CD8-positive, alpha-beta memory T cell (primary cell): ENCODE results near the gene GGT1. TPM values are rescaled to one million over a fixed set of nuclear protein-coding genes. Genes with fewer than 3 reads are reported as not detected.
"Not testable (repeated sequence)": the region's sequence is repeated elsewhere in the genome, so short reads cannot be mapped to it uniquely, and the experiment has no call there.

ENCODE experiments used
- CTCF ChIA-PET: fragments of 350-600 bp; sonication (Branson Sonifier 250); formaldehyde crosslinking; loops from one replicate; lab custom pipeline; 2021; ENCODE audit warnings: antibody characterized with exemption; lab: Charles Lee
- POLR2A ChIA-PET: fragments of 350-600 bp; sonication (Branson Sonifier 250); formaldehyde crosslinking; loops from one replicate; lab custom pipeline; 2021; ENCODE audit warnings: antibody characterized with exemption; lab: Charles Lee
- DNase-seq, 5 donors: peaks; one replicate each; pipeline versions ENCODE4 v3.0.0 to v3.0.0-alpha.2; 2020 to 2022; ENCODE audit warnings: mixed read lengths in 1 of 5
- H3K27ac ChIP-seq: one replicate; pipeline ENCODE4 v1.7.0; 2013; ENCODE audit warnings: low read depth, mild to moderate bottlenecking, low read length, moderate library complexity
- H3K27me3 ChIP-seq: 2 replicates; pipeline ENCODE4 v1.7.0; 2013; ENCODE audit warnings: low read length, mild to moderate bottlenecking; ENCODE audit not compliant: insufficient read depth, poor library complexity, severe bottlenecking
- H3K36me3 ChIP-seq: 2 replicates; pipeline ENCODE4 v1.7.0; 2013; ENCODE audit warnings: mild to moderate bottlenecking, low read length, moderate library complexity; ENCODE audit not compliant: insufficient read depth
- H3K4me1 ChIP-seq: 2 replicates; pipeline ENCODE4 v1.7.0; 2013; ENCODE audit warnings: mild to moderate bottlenecking, low read length, moderate library complexity; ENCODE audit not compliant: insufficient read depth
- H3K4me3 ChIP-seq: 2 replicates; pipeline ENCODE4 v1.7.0; 2013; ENCODE audit warnings: mild to moderate bottlenecking, low read length
- H3K9me3 ChIP-seq: 2 replicates; pipeline ENCODE4 v1.7.0; 2013; ENCODE audit warnings: mild to moderate bottlenecking, low read length
- H3K27ac Mint-ChIP-seq, 8 donors: one replicate each; pipeline ENCODE4 v1.8.0; 2020 to 2021; ENCODE audit warnings: mixed read lengths in 8 of 8, mild to moderate bottlenecking in 6 of 8, inconsistent platforms in 3 of 8, moderate library complexity in 3 of 8
- H3K27me3 Mint-ChIP-seq, 2 donors: one replicate each; pipeline ENCODE4 v1.8.0; 2020 to 2021; ENCODE audit warnings: mixed read lengths in 2 of 2, mild to moderate bottlenecking in 1 of 2, moderate library complexity in 1 of 2
- H3K36me3 Mint-ChIP-seq, 3 donors: one replicate each; pipeline ENCODE4 v1.8.0; 2020 to 2021; ENCODE audit warnings: mixed read lengths in 3 of 3, inconsistent platforms in 1 of 3, mild to moderate bottlenecking in 1 of 3
- H3K4me1 Mint-ChIP-seq, 3 donors: one replicate each; pipeline ENCODE4 v1.8.0; 2020 to 2021; ENCODE audit warnings: mixed read lengths in 3 of 3, inconsistent platforms in 1 of 3, mild to moderate bottlenecking in 1 of 3
- H3K4me3 Mint-ChIP-seq, 7 donors: one replicate each; pipeline ENCODE4 v1.8.0; 2020 to 2021; ENCODE audit warnings: mixed read lengths in 7 of 7, mild to moderate bottlenecking in 6 of 7, moderate library complexity in 4 of 7, inconsistent platforms in 2 of 7
- H3K9me3 Mint-ChIP-seq, 5 donors: one replicate each; pipeline ENCODE4 v1.8.0; 2020 to 2022; ENCODE audit warnings: mixed read lengths in 5 of 5, mild to moderate bottlenecking in 3 of 5, moderate library complexity in 2 of 5, inconsistent platforms in 1 of 5
- polyA plus RNA-seq: library from polyadenylated mRNA; unstranded; fragments of 300-500 nt; fragmentation: Illumina TruSeq; gene quantifications from one replicate; pipeline ENCODE4 v1.2.3, GENCODE V29; 2021
- total RNA-seq, 2 experiments: library from RNA; stranded (reverse); gene quantifications; one replicate each; pipeline ENCODE4 v1.2.3, GENCODE V29; 2021

GGT1 gene
- total and polyA plus RNA-seq, 3 experiments from 2014 or later: 12.1 to 39.1 (median 36.9) TPM

DNA sequence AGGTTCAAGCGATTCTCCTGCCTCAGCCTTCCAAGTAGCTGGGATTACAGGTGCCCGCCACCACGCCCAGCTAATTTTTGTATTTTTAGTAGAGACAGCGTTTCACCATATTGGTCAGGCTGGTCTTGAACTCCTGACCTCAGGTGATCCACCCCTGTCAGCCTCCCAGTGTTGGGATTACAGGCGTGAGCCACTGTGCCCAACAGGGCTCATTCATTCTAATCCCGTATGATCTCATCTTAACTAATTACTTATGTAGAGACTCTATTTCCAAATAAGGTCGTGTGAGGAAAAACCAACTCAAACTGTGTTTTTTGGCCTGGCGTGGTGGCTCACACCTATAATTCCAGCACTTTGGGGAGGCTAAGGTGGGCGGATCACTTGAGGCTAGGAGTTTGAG lies 5.9 kb upstream of the GGT1 start:
- H3K27me3 Mint-ChIP-seq, H3K27ac Mint-ChIP-seq, H3K4me1 ChIP-seq, H3K9me3 ChIP-seq, H3K36me3 Mint-ChIP-seq, H3K36me3 ChIP-seq, POLR2A ChIA-PET, DNase-seq, CTCF ChIA-PET, H3K27me3 ChIP-seq, H3K27ac ChIP-seq, H3K9me3 Mint-ChIP-seq, H3K4me3 Mint-ChIP-seq, H3K4me3 ChIP-seq: not testable (repeated sequence)
- H3K4me1 Mint-ChIP-seq: peaks cover 5 to 19% (median 8%) of the 10 kb centered on the region in 3 donors

DNA sequence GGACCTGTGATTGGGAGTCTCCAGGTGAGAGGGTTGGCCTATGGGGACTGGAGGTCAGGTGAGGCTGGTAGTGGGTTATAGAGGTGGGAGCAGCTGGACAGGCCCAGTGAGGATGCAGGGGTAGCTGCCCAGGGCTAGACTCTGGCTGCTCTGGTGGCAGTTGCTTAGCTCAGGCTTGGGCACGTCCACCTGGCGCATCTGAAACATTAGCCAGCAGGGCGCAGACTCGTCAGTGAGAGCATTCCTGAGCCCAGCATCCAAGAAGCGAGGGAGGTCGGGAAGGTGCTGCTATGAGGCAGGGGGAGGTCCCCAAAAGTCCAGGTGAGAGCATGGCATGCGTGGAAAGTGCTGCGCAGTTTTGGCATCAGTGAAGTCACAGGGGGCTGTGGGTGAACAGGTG lies 3.5 kb upstream of the GGT1 start:
- CTCF ChIA-PET: no interaction called here

DNA sequence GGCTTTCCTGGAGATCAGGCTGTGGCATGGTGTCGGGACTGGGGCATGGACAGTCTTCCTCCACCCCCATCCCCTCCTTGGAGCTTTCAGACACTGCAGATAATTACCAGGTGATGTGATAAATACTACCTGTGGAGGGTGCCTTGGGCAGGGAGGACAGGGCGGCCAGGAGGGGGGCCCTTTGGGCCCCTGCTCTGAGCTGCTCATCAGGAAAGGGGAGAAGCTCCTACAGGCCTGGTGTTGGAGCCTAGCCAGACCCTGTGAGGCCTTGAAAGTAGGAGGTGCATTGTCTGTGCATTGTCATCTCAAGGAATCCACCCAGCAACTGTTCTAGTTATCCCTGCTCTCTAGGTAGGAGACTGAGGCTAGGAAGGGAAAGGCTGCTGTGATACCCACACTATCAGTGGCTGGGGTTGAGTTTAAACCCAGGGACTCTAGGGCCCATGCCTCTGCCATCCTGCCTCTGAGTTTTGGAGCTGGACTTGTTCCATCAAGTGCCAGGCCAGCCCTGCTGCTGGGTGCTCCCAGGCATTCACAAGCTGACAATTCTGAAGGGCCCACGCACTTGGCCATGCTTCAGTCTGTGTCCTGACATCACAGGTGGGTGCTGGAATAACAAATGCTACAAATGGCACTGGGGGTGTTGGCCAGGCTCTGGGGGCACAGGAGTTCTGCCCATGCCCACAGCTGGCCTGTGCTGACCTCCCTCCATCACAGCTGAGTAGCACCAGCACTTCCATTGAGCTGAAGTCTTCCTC lies 2.9 kb upstream of the GGT1 start:
- H3K27me3 ChIP-seq, DNase-seq, POLR2A ChIA-PET, H3K36me3 ChIP-seq, H3K9me3 ChIP-seq, H3K27ac ChIP-seq, CTCF ChIA-PET, H3K27me3 Mint-ChIP-seq, H3K4me1 ChIP-seq, H3K36me3 Mint-ChIP-seq, H3K9me3 Mint-ChIP-seq, H3K4me3 Mint-ChIP-seq, H3K4me3 ChIP-seq: not testable (repeated sequence)
- H3K27ac Mint-ChIP-seq: peak overlapping the region in 2 of 8 donors; percentile 43 to 84
- H3K4me1 Mint-ChIP-seq: peaks cover 14 to 30% (median 18%) of the 10 kb centered on the region in 3 donors

More for the DNA sequence above, 3.5 kb upstream of the GGT1 start:
- H3K4me1 Mint-ChIP-seq: peaks cover 14 to 30% (median 18%) of the 10 kb centered on the region in 3 donors
- H3K9me3 Mint-ChIP-seq: no peaks in the 10 kb centered on the region
- no peaks in the 10 kb centered on the region for H3K9me3 ChIP-seq
- H3K27ac ChIP-seq: no peak overlapping the region
- no peaks in the 10 kb centered on the region for H3K4me1 ChIP-seq
- no peak for DNase-seq
- no peaks in the 10 kb centered on the region for H3K36me3 Mint-ChIP-seq
- H3K4me3 ChIP-seq: no peak overlapping the region
- H3K27ac Mint-ChIP-seq: peak overlapping the region in 3 of 8 donors; percentile 40 to 82 (median 59)
- H3K27me3 Mint-ChIP-seq: no peaks in the 10 kb centered on the region
- POLR2A ChIA-PET: no interaction called here
- H3K4me3 Mint-ChIP-seq: no peak overlapping the region
- H3K27me3 ChIP-seq: no peaks in the 10 kb centered on the region
- H3K36me3 ChIP-seq: no peaks in the 10 kb centered on the region

GRCh38 chr22:24601217-24602104 lies 1.5 kb upstream of the GGT1 start:
- Mint-ChIP-seq H3K36me3 (no peaks in the 10 kb centered on the region), H3K9me3 (no peaks in the 10 kb centered on the region), H3K27me3 (no peaks in the 10 kb centered on the region), H3K27ac (peak overlapping the region in 1 of 8 donors; percentile 66), H3K4me3 (peak overlapping the region in 1 of 7 donors; percentile 44), H3K4me1 (peaks cover 14 to 33% (median 18%) of the 10 kb centered on the region in 3 donors)
- ChIA-PET POLR2A (no interaction called here), CTCF (no interaction called here)
- no peaks in the 10 kb centered on the region for H3K4me1 ChIP-seq
- no peaks in the 10 kb centered on the region for H3K9me3 ChIP-seq
- no peak overlapping the region for H3K4me3 ChIP-seq
- no peaks in the 10 kb centered on the region for H3K36me3 ChIP-seq
- no peaks in the 10 kb centered on the region for H3K27me3 ChIP-seq
- H3K27ac ChIP-seq: no peak overlapping the region
- DNase-seq: peak in 1 of 5 donors; percentile 26

DNA sequence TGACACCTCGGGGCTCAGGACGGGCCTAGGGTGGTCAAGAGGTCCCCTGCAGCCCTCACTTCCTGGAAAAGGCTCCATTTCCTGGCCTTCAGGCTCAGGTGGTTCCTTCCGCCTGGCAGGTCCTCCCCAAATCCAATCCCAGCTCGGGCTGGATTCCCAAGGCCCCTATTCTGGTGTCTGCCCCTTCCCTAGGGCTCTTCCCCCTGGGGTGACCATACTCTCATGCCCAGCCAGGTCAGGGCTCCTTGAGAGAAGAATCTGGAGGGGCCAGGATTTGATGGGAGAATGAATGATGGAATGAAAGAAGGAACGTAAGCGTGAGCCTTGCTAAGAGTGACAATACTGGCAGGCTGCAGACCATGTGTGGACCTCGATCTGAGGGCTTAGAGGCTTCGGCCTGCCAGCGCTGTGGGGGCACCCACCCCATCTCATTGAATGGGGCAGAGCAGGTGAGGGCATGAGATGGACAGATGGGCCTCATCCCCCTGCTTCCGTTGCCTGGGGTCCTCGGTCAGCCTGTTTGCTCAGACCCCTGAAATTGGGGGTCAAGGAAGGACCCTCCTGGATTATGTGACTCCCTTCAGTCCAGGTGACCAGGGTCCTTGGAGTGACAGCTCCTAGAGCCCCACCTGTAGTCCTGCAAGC lies 766 bp upstream of the GGT1 start:
- Mint-ChIP-seq H3K4me1 (peaks cover 14 to 33% (median 18%) of the 10 kb centered on the region in 3 donors), H3K4me3 (peak overlapping the region in 1 of 7 donors; percentile 44), H3K27ac (peak overlapping the region in 4 of 8 donors; percentile 14 to 66 (median 38))
- CTCF ChIA-PET, H3K36me3 Mint-ChIP-seq, H3K27me3 ChIP-seq, H3K4me3 ChIP-seq, DNase-seq, H3K9me3 ChIP-seq, POLR2A ChIA-PET, H3K36me3 ChIP-seq, H3K9me3 Mint-ChIP-seq, H3K27ac ChIP-seq, H3K4me1 ChIP-seq, H3K27me3 Mint-ChIP-seq: not testable (repeated sequence)

- H3K4me1 Mint-ChIP-seq: peaks cover 14 to 44% (median 20%) of the 10 kb centered on the region in 3 donors
- H3K27me3 ChIP-seq: not testable (repeated sequence)
These were observed 1.0 kb downstream of the GGT1 start for GRCh38 chr22:24603770-24604629.

DNA sequence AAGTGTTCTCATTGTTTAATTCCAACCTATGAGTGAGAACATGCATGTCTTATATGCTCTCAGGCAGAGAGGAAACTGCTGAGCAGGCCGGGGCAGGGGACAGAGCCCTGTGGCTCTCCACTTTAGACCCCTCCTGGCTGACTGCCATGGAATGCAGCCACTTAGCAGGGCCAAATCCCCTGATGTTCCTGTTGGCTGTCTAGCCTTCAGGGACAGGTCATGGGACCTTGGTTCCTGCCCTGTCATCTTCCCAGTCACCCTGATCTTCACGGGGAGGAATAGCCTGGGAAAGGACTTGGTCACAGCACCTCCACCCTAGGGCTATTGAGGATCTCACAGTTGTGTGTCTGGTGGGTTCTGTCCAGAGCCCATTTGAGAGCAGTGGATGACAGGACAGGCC lies 3.3 kb downstream of the GGT1 start:
- H3K4me1 Mint-ChIP-seq: peaks cover 14 to 40% (median 18%) of the 10 kb centered on the region in 3 donors

More at GRCh38 chr22:24603770-24604629, 1.0 kb downstream of the GGT1 start:
- H3K9me3 Mint-ChIP-seq, H3K36me3 Mint-ChIP-seq, H3K4me3 ChIP-seq, H3K27me3 Mint-ChIP-seq, POLR2A ChIA-PET, DNase-seq, CTCF ChIA-PET, H3K4me1 ChIP-seq, H3K36me3 ChIP-seq, H3K9me3 ChIP-seq, H3K27ac ChIP-seq: not testable (repeated sequence)
- Mint-ChIP-seq H3K27ac (peak overlapping the region; percentile 10 to 85 (median 76)), H3K4me3 (peak overlapping the region; percentile 13 to 76 (median 63))

More for the DNA sequence above, 3.3 kb downstream of the GGT1 start:
- Mint-ChIP-seq H3K4me3 (peak overlapping the region in 1 of 7 donors; percentile 34), H3K27ac (peak overlapping the region in 2 of 8 donors; percentile 51 to 64)
- H3K27me3 Mint-ChIP-seq, H3K9me3 ChIP-seq, H3K4me1 ChIP-seq, H3K36me3 ChIP-seq, H3K36me3 Mint-ChIP-seq, CTCF ChIA-PET, H3K4me3 ChIP-seq, H3K9me3 Mint-ChIP-seq, H3K27me3 ChIP-seq, H3K27ac ChIP-seq, DNase-seq, POLR2A ChIA-PET: not testable (repeated sequence)
